Body of pancreas (tissue), 4 donors: ENCODE data around the gene DRC1. TPM values are rescaled to one million over a fixed set of nuclear protein-coding genes. Genes with fewer than 3 reads are reported as not detected.

Experiments
- ATAC-seq: fragments of 150-250 bp; one replicate; pipeline ENCODE4 v1.9.1; 2016
- DNase-seq, 4 donors: peaks; one replicate each; pipeline ENCODE4 v3.0.0-alpha.2; 2019
- H3K27ac ChIP-seq, 4 donors: fragments of 200-600 bp; sonication (generic); 1 replicate in 3 of 4; 2 replicates in 1 of 4; pipeline versions ENCODE4 v1.5.1 to v1.6.1; 2016 to 2019; ENCODE audit warnings: mild to moderate bottlenecking in 1 of 4, mixed read lengths in 1 of 4, moderate library complexity in 1 of 4
- H3K27me3 ChIP-seq, 2 donors: fragments of 200-600 bp; sonication (generic); one replicate each; pipeline ENCODE4 v1.6.0; 2016; ENCODE audit warnings: mild to moderate bottlenecking in 1 of 2
- H3K36me3 ChIP-seq, 2 donors: fragments of 200-600 bp; sonication (generic); replicated peaks in 1 of 2; 2 replicates each; pipeline ENCODE4 v1.5.1; 2016; ENCODE audit warnings: low read depth in 2 of 2; ENCODE audit not compliant: insufficient read depth in 1 of 2
- H3K4me1 ChIP-seq: fragments of 200-600 bp; sonication (generic); one replicate; pipeline ENCODE4 v1.6.0; 2016
- H3K4me3 ChIP-seq, 2 donors: fragments of 200-600 bp; sonication (generic); 1 replicate in 1 of 2; 2 replicates in 1 of 2; pipeline ENCODE4 v1.5.1; 2016 to 2019
- H3K9me3 ChIP-seq, 3 donors: fragments of 200-600 bp; sonication (generic); 1 replicate in 2 of 3; 2 replicates in 1 of 3; pipeline ENCODE4 v1.5.1; 2016
- POLR2A ChIP-seq, 3 donors: fragments of 450-650 bp; IDR thresholded peaks; one replicate each; pipeline ENCODE4 v1.6.1; 2016; ENCODE audit warnings: antibody characterized with exemption in 3 of 3, mild to moderate bottlenecking in 2 of 3
- WGBS, 2 donors: methylation state at CpG; one replicate each; pipeline ENCODE4 v1.1.5; 2017; 5-methylcytosine and 5-hydroxymethylcytosine counted together
- intact Hi-C: fragments of 100-400 bp; cut with DNase I; formaldehyde crosslinking; loops from one replicate; pipeline ENCODE4 v1.15.1; 2023
- total RNA-seq, 2 donors: library from RNA; depleted of rRNA; stranded (reverse); fragments of >200 nt; gene quantifications; one replicate each; pipeline ENCODE4 v1.1.0, GENCODE V29; 2016
- TF ChIP-seq, protein P1 (sequence below), 7 experiments: fragments of 450-650 bp in 4 of 7; fragments of 200-600 bp in 3 of 7; sonication (generic) in 3 of 7; IDR thresholded peaks; one replicate each; pipeline ENCODE4 v1.5.1; 2016 to 2019; ENCODE audit warnings: antibody characterized with exemption in 7 of 7

The DRC1 gene
- total RNA-seq, 2 donors from 2014 or later = not detected

DNA sequence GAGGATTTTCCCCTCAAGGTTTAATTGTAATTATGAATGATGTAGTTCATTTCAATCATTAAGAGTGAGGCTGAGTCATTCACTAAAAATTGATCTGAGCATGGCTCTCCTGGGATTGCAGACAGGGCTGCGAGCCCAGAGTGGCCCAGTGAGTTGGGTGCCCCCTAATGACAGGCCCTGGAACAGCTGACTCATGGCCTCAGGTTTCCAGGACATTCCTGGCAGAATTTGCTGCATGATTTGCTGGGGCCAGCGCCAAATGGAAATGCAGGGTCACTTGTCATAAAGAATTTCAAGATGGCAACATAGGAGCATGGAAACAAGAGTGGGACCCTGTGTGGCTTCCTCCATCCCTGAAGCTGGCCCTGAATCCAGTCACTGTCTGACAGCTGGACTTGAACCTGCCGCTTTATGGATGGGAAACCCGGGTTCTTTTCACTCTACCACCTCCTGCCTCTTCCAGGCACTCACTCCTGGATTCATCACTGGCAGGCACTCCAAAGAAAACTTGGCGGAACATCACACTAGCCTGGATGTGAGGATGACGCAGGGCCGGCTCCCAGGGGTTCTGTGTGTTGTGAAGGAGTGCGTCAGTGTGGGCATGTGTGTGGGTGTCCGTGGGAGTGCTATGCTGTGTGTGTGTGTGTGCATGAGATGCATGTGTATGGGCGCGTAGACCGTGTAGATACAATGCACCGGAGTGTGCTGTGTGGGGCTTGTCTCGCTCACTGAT is 61.0 kb downstream of the DRC1 start:
- intact Hi-C loops = no loop called here
- WGBS, 2 donors = 81 to 82% methylated on average over 12 to 14 of the region's 14 CpGs
- DNase-seq (peak; percentile 73 to 78 (median 75)), ATAC-seq (peak; percentile 90)
- Histone ChIP-seq H3K27ac (no peak overlapping the region), H3K27me3 (no peaks in the 10 kb centered on the region), H3K4me3 (no peak overlapping the region), H3K4me1 (no peaks in the 10 kb centered on the region), H3K9me3 (no peaks in the 10 kb centered on the region), H3K36me3 (no peaks in the 10 kb centered on the region)
- no peak for TF ChIP-seq POLR2A (IDR thresholded peaks at IDR 0.05)
- TF ChIP-seq, protein P1, sequence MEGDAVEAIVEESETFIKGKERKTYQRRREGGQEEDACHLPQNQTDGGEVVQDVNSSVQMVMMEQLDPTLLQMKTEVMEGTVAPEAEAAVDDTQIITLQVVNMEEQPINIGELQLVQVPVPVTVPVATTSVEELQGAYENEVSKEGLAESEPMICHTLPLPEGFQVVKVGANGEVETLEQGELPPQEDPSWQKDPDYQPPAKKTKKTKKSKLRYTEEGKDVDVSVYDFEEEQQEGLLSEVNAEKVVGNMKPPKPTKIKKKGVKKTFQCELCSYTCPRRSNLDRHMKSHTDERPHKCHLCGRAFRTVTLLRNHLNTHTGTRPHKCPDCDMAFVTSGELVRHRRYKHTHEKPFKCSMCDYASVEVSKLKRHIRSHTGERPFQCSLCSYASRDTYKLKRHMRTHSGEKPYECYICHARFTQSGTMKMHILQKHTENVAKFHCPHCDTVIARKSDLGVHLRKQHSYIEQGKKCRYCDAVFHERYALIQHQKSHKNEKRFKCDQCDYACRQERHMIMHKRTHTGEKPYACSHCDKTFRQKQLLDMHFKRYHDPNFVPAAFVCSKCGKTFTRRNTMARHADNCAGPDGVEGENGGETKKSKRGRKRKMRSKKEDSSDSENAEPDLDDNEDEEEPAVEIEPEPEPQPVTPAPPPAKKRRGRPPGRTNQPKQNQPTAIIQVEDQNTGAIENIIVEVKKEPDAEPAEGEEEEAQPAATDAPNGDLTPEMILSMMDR (IDR thresholded peaks at IDR 0.05) = peak; percentile 12 to 64 (median 55)

- TF ChIP-seq, protein P1 (IDR thresholded peaks at IDR 0.05) = no peak
- no peak for TF ChIP-seq POLR2A (IDR thresholded peaks at IDR 0.05)
- Histone ChIP-seq H3K27ac (no peak overlapping the region), H3K36me3 (no peaks in the 10 kb centered on the region), H3K9me3 (no peaks in the 10 kb centered on the region), H3K27me3 (no peaks in the 10 kb centered on the region), H3K4me3 (no peak overlapping the region), H3K4me1 (no peaks in the 10 kb centered on the region)
- WGBS, 2 donors = 87 to 91% methylated on average over 9 to 25 of the region's 25 CpGs
- ATAC-seq (no peak), DNase-seq (peak in 1 of 4 donors; percentile 9)
- intact Hi-C loops = no loop called here
Observed at GRCh38 chr2:26463244-26464192, 61.8 kb downstream of the DRC1 start.

DNA sequence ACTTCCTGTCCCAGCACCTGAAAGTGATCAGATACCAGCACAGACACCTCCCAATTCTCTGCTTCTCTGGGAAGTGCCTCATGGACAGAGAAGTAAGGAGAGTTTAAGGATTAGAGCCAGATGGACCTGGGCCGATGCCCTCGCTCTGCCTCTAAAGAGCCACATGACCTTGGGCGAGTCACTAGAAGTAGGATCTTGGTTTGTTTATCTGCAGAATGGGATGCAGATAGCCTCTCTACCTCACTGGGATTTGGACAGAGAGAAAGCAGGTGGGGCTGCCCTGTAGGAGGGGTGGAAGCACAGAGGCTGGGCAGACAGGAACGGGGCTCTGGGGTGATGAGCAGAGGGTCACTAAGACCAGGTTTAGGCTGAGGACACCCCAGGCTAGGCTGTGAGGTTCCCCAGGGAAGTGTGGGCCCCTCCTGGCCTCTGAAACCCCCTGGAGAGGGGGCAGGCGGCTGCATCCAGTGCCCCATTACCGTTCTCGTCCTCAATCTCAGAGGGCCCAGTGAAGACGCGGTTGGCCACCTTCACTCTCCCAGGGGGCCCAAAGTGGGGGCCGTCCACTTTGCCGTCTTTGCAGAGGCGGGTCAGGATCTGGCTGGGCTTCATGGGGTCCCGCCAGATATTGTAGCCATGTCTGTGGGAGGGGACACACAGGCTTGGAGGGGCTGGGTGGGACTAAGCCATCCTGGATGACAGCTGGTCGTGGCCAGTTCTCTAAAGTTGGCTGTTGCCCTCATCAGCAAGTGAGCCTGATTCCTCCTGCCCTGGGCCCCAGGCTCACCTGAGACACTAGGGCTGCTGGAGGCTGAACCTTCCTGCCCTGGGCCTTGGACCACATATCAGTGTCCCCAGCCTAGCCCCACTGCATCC is 62.9 kb downstream of the DRC1 start:
- intact Hi-C loops = no loop called here
- Histone ChIP-seq H3K27me3 (no peaks in the 10 kb centered on the region), H3K9me3 (no peaks in the 10 kb centered on the region), H3K36me3 (no peaks in the 10 kb centered on the region), H3K4me3 (no peak overlapping the region), H3K4me1 (no peaks in the 10 kb centered on the region), H3K27ac (no peak overlapping the region)
- no peak for ATAC-seq
- no peak for DNase-seq
- WGBS, 2 donors = 75 to 94% methylated on average over 8 to 9 of the region's 14 CpGs
- no peak for TF ChIP-seq POLR2A (IDR thresholded peaks at IDR 0.05)
- TF ChIP-seq, protein P1 (IDR thresholded peaks at IDR 0.05) = no peak

DNA sequence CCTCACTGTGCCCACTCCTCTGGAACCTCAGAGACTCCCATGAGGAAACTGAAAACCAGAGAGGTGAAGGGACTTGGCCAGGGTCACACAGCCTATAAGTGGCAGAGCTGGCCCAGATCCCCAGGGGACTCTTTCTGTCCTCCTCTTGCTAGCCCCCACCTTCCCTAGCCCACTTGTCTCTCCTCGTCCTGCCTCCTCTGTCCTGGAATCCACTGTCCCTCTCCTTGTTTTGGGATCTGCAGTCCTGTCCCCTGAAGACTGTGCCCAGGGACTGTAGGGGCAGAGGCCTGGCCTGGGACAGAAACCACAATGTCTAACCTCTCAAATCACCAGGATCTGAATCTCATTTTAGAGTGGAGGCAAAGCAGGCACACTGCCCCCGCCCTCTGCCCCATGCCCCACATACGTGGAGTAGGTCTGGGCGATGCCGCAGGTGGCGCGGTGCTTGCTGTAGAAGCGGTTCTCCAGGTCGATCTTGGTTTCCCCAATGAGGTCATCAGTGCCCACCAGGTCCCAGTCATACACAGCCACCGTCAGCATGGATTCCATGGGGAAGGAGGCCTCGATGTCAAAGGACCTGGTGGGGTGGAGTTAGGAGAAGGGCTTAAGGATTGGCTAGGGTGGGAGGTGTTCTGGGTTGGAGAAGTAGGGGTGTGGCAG is 63.7 kb downstream of the DRC1 start:
- TF ChIP-seq POLR2A (IDR thresholded peaks at IDR 0.05) = no peak
- TF ChIP-seq, protein P1 (IDR thresholded peaks at IDR 0.05) = no peak
- H3K27ac ChIP-seq = no peak overlapping the region
- intact Hi-C loops = no loop called here
- H3K9me3 ChIP-seq = no peaks in the 10 kb centered on the region
- H3K27me3 ChIP-seq = no peaks in the 10 kb centered on the region
- no peak overlapping the region for H3K4me3 ChIP-seq
- ATAC-seq (no peak), DNase-seq (no peak)
- WGBS, 2 donors = 87 to 91% methylated on average over 10 to 11 of the region's 11 CpGs
- no peaks in the 10 kb centered on the region for H3K4me1 ChIP-seq
- no peaks in the 10 kb centered on the region for H3K36me3 ChIP-seq
